Heart left ventricle (tissue), 13 donors: ENCODE measurements around the gene WNT3A.

Experiments used
- CTCF ChIP-seq, 12 donors: fragments of 200-600 bp; sonication (generic) in 4 of 12; IDR thresholded peaks; one replicate each; pipeline versions ENCODE4 v1.5.0 to v1.8.0; 2018 to 2022; ENCODE audit warnings: antibody characterized with exemption in 12 of 12, mild to moderate bottlenecking in 5 of 12
- POLR2A ChIP-seq, 2 donors: fragments of 450-650 bp; IDR thresholded peaks; one replicate each; pipeline ENCODE4 v1.6.1; 2017; ENCODE audit warnings: antibody characterized with exemption in 2 of 2, mild to moderate bottlenecking in 2 of 2, moderate library complexity in 2 of 2
- donor health status: ischemic (EF 13 %, LVEDD 7.1; RV severe dilation, severe dysfunction).
- donor health status: DM: no; HTN: yes; CAD: no.
- donor health status: DM: no; HTN: no; CAD: no.
- donor health status: ischemic (EF 25% LVEDD 6.9; RV normal size, moderate dysfunction).
- donor health status: ischemic (EF 25% LVEDD 5.7; RV mildly dilated, moderate dysfunction).
- donor health status: ischemic (EF 35%, LVEDD 5.7; RV mildly dilated, moderate dysfunction).
- donor health status: nonischemic (EF 11% LVEDD 7.7; RV severe dilation, severe dysfunction).
- donor health status: DM: yes; HTN: yes; CAD: no.
- donor health status: PGD.
- donor health status: ischemic (EF 29% LVEDD 5.4; RV normal size, mild dysfunction).
- donor health status: nonischemic (EF 23%, LVEDD 6.1; RV moderate dilation, normal function).

- TF ChIP-seq CTCF (IDR thresholded peaks at IDR 0.05) (no peak), POLR2A (IDR thresholded peaks at IDR 0.05) (no peak)
Measured at GRCh38 chr1:228085287-228085951, 78.6 kb downstream of the WNT3A start.
